Lower leg skin (tissue), 4 donors: ENCODE measurements around the gene DSC3. TPM values are rescaled to one million over a fixed set of nuclear protein-coding genes. Genes with fewer than 3 reads are reported as not detected.

Experiments
- DNase-seq, 2 donors: peaks; one replicate each; pipeline ENCODE4 v3.0.0-alpha.2; 2019; ENCODE audit warnings: low spot score in 2 of 2
- H3K4me3 ChIP-seq: fragments of 200-600 bp; sonication (generic); 2 replicates; pipeline ENCODE4 v1.5.1; 2017; ENCODE audit warnings: mild to moderate bottlenecking, low read depth; ENCODE audit not compliant: poor library complexity, severe bottlenecking
- CTCF ChIP-seq, 3 donors: fragments of 450-650 bp; IDR thresholded peaks; one replicate each; pipeline ENCODE4 v1.5.1; 2016; ENCODE audit warnings: antibody characterized with exemption in 3 of 3, mild to moderate bottlenecking in 3 of 3, moderate library complexity in 2 of 3
- POLR2A ChIP-seq, 2 donors: fragments of 450-650 bp; IDR thresholded peaks; one replicate each; pipeline ENCODE4 v1.6.1; 2016 to 2017; ENCODE audit warnings: antibody characterized with exemption in 2 of 2, mild to moderate bottlenecking in 1 of 2, moderate library complexity in 1 of 2
- intact Hi-C: fragments of 100-400 bp; cut with DNase I; formaldehyde crosslinking; loops from one replicate; pipeline ENCODE4 v1.15.0; 2023; ENCODE audit warnings: low total_unique reads
- total RNA-seq, 4 donors: library from RNA; depleted of rRNA; stranded (reverse); fragments of >200 nt; gene quantifications; one replicate each; pipeline ENCODE4 v1.1.0, GENCODE V29; 2016

The DSC3 gene
- total RNA-seq, 4 donors from 2014 or later, result 661 to 1,000 (median 831) TPM

GRCh38 chr18:30940952-30941539, 101.5 kb downstream of the DSC3 start:
- H3K4me3 ChIP-seq, result no peak overlapping the region
- intact Hi-C loops, result no loop called here
- no peak for DNase-seq
- TF ChIP-seq CTCF (IDR thresholded peaks at IDR 0.05) (no peak), POLR2A (IDR thresholded peaks at IDR 0.05) (no peak)

Other genes starting within 250 kb of the DSC3 start
- gene DSC2, start 59.7 kb upstream of the DSC3 start, total RNA-seq, result 10 to 100 TPM; 20.0 to 35.7 (median 26.8) TPM
- gene DSC1, start 120.1 kb upstream of the DSC3 start, total RNA-seq, result 1,000 to 10,000 TPM in 1 of 4 donors, 100 to 1,000 TPM in 3; 519 to 1,039 (median 786) TPM